ENCODE results near the gene CLDN25. TPM values are rescaled to one million over a fixed set of nuclear protein-coding genes. Genes with fewer than 3 reads are reported as not detected.

The CLDN25 gene
- total and polyA plus RNA-seq, 2 donors = not detected

GRCh38 chr11:113829751-113830150 lies 50.2 kb downstream of the CLDN25 start:
- Histone ChIP-seq H3K27ac (ENCODE audit: low read depth) (no peak overlapping the region), H3K36me3 (ENCODE audit: insufficient read depth) (peaks cover 3% of the 10 kb centered on the region), H3K4me3 (ENCODE audit: low read depth, low read length) (no peak overlapping the region), H3K4me1 (ENCODE audit: insufficient read depth) (no peaks in the 10 kb centered on the region)
- WGBS = 88% methylated on average over 2 of the region's 2 CpGs
- DNase-seq (ENCODE audit: extremely low spot score) = no peak

Small RNA genes lying within 50 kb of the gene (small RNA-seq; reads per million reads assigned to genes)
- gene LRRC37A13P (not detected), gene RPS29P19 (not detected)

Other genes with a start within 250 kb of the CLDN25 start
- 4.2 TPM for gene TMPRSS5, start 73.5 kb upstream of the CLDN25 start, total RNA-seq
- gene TMPRSS5, start 73.5 kb upstream of the CLDN25 start, polyA plus RNA-seq = 0.66 TPM
- gene ZW10, start 6.1 kb upstream of the CLDN25 start, total RNA-seq = 28.0 TPM
- gene ZW10, start 6.1 kb upstream of the CLDN25 start, polyA plus RNA-seq = 7.9 TPM
- 68.7 TPM for gene USP28, start 95.8 kb downstream of the CLDN25 start, total RNA-seq
- gene USP28, start 95.8 kb downstream of the CLDN25 start, polyA plus RNA-seq = 18.4 TPM
- gene HTR3B, start 125.0 kb downstream of the CLDN25 start, total RNA-seq = not detected
- gene HTR3B, start 125.0 kb downstream of the CLDN25 start, polyA plus RNA-seq = not detected
- 0.58 TPM for gene HTR3A, start 195.3 kb downstream of the CLDN25 start, total RNA-seq
- gene HTR3A, start 195.3 kb downstream of the CLDN25 start, polyA plus RNA-seq = 1.2 TPM

Measured in urinary bladder (tissue), 4 donors.